Sciatic nerve (tissue), 2 donors: ENCODE measurements around the gene MRPL11. TPM values are rescaled to one million over a fixed set of nuclear protein-coding genes. Genes with fewer than 3 reads are reported as not detected.

Experiments used
- ATAC-seq: fragments of 200-7000 bp; cut with Tn5 transposase; one replicate; pipeline ENCODE4 v1.9.1; 2020; ENCODE audit warnings: mild to moderate bottlenecking, moderate library complexity
- DNase-seq: peaks from one replicate; pipeline ENCODE4 v3.0.0-alpha.2; 2020; ENCODE audit warnings: low spot score
- intact Hi-C: fragments of 100-400 bp; cut with DNase I; formaldehyde crosslinking; loops from one replicate; pipeline ENCODE4 v1.14.2; 2022
- total RNA-seq: library from RNA; stranded (reverse); fragmentation: NEBNext Ultra II Directional; extraction: Animal tissue kit (Norgen Biotek cat#: 25700); gene quantifications from one replicate; pipeline ENCODE4 v1.2.1, GENCODE V29; 2021
- donor health status: DM: no; HTN: no; CAD: no.
- donor health status: DM: no; HTN: no; CAD: no.

The MRPL11 gene
- 25.1 TPM for total RNA-seq

DNA sequence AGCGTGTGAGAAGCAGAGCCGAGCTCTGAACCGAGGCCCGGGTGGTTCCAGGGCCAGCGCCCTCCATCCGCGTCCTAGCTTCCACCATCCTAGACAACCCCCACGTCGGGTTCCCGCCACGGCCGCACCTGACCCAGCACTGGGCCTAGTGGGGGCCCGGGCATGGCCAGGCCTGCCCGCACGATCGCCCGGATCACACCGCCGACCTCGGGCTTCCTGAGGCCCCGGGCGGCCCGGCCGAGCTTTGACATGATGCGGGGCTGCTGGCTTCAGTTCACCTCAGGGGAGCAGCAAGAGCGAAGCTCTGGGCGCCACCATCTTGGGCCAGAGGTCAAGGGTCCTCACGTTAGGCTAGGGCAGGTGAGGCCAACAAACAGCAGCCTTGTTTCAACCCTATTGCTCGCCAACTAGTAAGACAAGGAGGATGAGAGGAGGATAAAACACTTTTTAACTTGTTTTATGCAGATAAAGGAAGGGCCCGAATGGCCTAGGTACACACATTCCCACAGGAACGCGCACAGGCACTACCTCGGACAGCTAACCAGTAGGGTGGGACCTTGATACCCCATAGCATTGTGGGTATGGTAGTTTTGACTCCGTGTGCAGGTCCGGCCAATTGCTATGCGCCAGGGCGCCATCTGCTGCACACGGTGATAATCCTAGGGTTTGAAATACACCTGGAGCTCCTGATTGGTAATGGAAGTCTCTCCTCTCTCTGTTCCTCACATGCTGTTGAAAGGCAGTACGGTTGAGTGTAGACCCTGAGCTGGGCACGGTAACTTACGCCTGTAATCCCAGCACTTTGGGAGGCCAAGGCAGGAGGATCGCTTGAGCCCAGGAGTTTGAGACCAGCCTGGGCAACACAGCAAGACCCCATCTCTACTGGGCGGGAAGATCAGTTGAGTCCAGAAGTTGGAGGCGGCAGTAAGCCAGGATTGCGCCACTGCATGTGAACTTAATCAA, at the start of gene MRPL11:
MRPL11 (minus strand) TSS at position 345 of the 963 bp plus-strand sequence; CDS start at position 251, 94 bp downstream.
- intact Hi-C loops, result loop anchor here (10.0 kb wide), 1 partner anchor 396 kb away; no protein-coding TSS in a partner anchor
- DNase-seq (peak; percentile 90), ATAC-seq (peak; percentile 100)

DNA sequence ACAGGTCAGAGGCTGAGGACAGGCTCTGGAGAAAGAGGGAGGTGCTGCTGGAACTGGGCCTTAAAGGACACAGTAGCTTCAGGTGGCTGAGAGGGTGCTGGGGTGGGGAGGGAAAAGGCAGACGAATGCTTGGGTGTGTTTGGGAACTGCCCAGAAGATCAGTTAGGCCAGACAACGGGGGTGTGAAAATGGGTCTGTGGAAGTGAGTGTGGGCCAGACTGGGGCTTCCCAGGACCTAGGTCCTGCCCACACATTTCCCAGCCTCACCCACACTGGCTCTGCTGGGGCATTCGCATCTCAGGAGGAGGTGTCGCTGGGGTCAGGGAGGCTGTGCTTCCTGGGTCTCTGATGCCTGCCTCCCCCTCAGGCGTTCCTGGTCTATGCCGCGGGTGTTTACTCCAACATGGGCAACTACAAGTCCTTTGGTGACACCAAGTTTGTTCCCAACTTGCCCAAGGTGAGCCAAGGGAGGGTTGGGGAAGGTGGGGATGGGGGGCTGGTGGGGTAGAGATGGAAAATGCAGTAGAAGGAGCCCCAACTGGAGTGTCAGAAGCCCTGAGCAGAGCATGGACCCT, 46.2 kb upstream of the MRPL11 start:
- ATAC-seq (no peak), DNase-seq (no peak)
- intact Hi-C loops, result loop anchor here (5.0 kb wide), 1 partner anchor 753 kb away; no protein-coding TSS in a partner anchor

DNA sequence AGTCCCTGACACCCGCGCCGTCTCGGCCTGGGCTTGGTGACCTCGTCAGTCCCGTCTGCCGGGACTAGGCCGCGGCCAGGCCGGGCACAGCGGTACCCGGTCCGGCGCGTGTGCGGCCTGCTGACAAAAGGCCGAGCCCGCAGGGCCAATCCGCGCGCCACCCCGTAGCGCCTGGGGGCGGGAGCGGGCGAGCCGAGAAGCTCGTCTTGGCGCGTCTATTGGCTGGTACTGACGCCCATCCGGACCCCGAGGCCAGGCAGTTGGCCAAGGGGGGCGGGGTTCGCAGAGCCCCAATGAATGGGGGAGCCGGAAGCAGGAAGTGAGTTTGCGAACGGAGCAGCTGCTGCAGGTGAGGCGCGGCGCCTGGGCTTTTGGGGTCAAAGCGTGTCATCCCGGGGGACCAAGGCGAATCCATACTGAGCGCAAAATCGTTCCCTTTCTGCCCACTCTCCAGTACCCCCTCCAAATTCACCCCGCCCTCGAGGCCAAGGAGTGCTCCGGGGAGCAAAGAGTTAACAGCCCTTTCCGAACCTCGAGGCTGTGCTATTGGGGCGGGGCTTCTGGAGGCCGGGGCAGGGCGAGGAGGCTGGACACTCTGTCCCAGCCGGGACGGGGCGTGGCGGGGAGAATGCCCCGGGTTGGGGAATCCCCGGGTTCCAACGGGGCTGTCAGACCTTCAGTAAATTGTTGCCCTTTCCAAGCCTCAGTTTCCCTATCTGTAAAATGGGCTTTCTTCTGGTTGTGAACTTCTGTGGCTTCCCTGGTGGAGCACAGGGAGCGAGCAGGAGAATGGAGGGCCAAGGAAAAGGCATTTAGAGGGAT, 41.7 kb upstream of the MRPL11 start, which contains the start of gene DPP3:
DPP3 (plus strand) TSS at position 318 of the 822 bp plus-strand sequence. CDS start 1,767 bp downstream, outside the sequence.
- intact Hi-C loops, result no loop called here
- ATAC-seq (peak; percentile 98), DNase-seq (peak; percentile 98)

DNA sequence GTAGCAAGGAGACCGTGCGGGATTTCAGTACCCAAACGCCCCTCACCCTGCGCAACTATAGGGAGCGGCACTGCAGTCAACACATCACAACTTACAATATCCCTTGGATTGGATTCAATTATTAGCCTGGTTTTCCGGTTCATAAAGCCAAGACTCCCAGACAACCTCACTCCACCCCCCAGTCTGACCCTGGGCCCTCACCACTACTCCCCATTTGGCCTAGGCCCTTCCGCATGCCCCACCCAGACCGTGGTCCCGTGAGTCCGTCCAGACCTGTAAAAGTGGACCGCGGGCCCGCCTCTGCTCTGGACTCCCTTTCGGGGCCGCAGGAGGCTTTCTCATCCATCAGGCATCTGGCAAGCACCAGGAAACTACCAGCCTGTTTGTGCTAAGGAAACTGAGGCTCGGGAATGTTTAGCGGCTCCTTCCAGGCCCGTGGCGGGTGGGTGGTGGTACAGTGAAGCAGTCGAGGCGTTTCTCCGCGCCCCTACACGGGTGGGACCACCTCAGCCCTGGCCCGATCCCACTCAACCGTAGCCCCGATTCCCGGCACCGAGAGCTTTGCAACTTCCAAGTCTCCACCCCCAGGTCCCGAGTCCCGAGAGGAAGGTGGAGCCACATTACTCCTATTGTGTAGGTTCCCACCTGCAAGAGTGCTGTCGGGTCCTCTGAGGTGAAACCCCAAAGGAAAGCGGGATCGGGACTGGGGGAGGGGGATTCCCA, 40.9 kb upstream of the MRPL11 start:
- peak; percentile 29 for ATAC-seq
- intact Hi-C loops, result no loop called here
- no peak for DNase-seq

DNA sequence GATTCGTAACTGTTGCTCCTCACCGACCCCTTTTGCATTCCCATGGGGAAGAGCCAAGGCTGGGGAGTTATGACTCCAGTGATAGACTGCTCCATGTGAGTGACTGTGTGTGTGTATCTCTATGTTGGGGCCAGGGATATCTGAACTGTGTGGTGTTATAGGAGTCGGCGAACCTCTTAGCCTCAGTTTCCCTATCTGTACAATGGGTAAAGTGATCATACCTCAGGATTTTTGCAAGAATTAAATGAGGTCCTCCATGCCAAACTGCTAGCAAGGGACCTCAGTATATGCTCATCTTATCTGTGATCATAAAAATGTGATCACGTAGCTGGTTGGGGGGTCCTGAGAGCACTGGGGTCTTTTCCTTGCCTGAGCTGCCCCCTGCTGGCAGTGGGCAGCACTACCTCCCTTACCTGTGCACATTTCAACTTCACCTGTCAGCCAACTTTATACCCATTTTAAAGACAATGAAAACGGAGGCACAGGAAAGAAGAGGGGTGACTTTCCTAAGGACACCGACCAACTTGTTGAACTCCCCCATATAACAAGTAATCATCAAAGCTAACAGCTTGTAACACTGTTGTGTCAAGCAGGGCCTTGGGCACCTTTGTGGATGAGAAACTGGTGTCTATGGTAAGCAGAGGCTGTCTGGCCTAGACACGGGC, 40.2 kb upstream of the MRPL11 start:
- intact Hi-C loops, result no loop called here
- DNase-seq, result no peak
- ATAC-seq, result no peak

DNA sequence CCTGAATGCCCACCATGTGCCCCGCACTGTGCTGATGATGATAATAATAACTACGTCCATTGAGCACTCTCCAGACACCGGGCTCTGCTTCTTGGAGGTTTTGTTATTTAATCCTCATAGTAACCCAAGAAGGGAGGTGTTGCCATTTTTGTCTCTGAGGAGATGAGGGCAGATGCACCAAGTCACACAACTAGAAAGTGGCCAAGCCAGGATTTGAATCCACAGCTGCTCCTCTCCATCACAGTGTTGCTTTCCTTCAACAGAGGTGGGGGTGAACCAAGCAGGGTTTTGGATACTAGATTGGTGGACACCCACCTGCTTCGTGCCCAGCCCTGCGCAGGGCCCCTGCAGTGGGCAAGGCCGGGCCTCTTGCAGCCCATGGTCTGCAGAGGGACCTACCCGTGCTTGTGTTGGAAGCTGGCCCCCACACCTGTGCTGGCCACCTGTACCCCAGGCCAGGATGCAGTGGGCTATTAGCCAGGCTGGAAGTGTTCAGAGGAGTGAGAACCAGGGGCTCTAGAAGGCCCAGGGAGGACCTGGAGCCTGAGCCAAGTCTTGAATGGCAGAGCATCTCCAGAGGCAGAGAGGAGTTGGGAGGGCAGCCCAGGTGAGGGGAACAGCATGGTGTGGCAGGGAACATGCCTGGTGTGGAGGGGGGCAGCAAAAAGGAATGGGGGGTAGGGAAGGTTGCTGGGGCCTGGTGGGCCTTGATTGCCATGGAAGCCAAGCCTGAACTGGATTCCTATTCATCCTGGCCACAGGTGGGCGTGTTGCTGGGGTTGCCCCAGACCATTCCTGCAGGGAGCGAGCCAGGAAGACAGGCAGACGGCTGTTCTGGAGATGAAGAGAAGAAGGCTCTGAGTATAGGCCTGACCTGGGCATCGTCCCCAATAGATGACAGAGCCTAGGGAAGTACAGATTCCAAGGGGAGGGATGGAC, 38.9 kb upstream of the MRPL11 start:
- ATAC-seq (no peak), DNase-seq (no peak)
- intact Hi-C loops, result no loop called here

DNA sequence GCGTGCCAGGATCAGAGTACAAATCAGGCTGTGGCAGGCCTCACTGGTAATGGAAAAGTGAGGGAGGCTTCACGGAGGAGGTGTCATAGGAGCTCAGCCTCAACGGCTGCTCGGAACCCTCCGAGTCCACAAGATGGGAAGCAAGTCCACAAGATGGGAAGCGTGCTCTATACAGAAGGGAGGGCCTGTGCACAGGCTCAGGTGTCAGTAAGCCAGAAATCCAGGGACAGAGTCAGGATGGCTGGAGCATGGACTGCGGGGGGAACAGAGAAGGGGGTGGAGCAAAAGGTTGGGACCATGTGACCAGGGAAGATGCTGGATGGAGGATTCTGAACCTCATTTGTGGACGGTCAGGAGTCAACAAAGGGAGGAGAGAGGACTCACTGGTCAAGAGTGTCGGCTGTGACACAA, 38.2 kb upstream of the MRPL11 start:
- intact Hi-C loops, result no loop called here
- DNase-seq (no peak), ATAC-seq (no peak)

DNA sequence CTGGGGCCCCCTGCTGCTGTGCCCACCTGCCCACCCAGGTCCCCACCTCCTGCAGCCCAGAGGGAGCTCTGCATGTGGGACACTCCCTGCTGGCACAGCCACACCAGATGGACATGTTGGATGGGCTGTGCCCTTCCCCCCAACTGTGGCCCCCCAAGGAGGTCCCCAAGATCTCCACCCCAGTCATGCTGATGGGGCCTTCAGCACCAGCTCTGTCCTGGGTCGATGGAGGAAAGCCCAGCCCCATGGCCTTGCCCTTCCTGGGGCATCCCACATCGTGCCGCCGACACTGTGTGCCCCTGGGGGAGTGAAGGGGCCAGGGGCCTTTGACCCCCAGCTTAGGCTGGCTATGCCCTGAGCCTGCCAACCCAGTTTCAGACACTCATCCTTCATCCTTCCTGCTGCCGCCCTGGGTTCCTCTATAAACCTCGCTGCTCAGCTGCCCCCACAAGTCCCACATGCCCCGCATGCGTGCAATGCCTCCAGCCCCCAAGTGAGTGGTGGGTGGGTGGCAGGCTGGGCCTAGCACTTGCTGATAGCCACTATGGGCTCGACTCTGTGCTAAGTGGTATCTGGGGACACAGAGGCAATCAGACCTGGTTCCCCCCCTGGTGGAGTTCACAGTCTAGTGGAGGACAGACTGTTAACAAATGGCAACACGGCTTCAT, 37.7 kb upstream of the MRPL11 start:
- DNase-seq, result no peak
- ATAC-seq, result no peak
- intact Hi-C loops, result no loop called here

DNA sequence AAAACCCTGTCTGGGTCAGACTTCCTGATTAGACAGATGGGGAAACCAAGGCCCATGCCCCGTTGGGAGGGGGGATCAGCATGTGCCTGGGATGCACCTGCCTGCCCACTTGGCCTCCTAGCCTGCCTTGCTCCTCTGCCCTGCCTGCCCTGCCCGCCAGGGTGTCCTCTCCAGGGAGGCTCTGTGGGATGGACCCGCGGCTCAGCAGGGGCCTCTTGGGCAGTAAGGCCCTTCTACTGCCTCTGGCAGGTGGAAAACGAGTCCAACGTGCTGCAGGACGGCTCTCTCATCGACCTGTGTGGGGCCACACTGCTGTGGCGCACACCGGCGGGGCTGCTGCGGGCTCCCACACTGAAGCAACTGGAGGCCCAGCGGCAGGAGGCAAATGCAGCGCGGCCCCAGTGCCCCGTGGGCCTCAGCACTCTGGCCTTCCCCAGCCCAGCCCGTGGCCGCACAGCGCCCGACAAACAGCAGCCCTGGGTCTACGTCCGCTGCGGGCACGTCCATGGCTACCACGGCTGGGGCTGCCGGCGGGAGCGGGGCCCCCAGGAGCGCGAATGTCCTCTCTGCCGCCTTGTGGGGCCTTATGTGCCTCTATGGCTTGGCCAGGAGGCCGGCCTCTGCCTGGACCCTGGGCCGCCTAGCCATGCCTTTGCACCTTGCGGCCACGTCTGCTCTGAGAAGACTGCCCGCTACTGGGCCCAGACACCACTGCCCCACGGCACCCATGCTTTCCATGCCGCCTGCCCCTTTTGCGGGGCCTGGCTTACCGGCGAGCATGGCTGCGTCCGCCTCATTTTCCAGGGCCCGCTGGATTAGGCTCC, 36.9 kb upstream of the MRPL11 start:
- ATAC-seq (no peak), DNase-seq (no peak)
- intact Hi-C loops, result no loop called here

DNA sequence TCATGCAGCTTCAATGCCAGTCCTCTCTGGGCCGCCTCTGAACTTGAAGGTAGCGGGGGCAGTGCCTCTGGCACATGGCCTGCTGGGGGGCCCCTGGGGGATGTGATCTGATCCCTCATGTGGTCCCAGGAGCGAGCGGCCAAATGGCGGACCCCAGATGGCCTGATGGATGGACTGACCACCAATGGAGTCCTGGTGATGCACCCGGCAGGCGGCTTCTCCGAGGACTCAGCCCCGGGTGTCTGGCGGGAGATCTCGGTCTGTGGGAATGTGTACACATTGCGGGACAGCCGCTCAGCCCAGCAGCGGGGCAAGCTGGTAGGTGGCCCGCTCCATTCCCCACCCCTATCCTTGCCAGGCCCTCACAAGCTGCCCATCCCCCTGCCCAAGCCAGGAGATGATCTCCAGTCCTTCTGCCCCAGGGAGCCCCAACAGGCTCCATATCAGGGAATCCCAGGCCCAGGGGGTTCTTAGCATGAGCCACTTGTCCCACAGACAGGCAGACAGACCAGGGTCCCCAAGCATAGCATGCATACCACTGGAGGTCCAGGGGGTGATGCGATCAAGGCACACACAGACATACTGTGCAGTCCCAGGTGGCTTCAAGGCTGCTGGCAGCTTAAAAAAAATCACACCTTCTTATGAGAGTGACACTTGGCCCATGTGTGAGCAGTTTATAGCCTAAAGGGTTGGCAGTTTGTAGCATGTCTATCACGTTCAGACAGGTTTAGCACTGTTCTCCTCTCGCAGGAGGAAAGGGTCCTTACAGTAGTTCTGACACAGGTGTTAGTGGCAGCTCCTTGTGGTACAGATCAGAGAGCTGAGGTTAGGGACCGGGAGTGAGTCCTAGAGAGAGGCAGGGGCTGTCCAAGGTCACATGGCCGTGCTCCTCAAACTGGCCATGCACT, 35.2 kb upstream of the MRPL11 start:
- intact Hi-C loops, result no loop called here
- ATAC-seq (no peak), DNase-seq (no peak)

DNA sequence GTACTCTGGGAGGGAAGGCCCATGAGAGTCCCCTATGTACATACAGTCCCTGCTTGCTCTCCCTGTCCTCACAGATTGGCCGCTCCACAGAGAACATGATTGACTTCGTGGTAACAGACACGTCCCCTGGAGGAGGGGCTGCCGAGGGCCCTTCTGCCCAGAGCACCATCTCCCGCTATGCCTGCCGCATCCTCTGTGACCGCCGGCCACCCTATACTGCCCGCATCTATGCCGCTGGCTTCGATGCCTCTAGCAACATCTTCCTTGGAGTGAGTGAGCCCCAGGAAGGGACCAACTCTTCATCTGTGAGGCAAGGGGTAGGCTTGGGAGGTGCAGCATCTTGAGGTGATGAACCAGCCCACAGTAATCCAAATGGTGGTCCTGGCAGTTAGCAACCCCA, 34.5 kb upstream of the MRPL11 start:
- DNase-seq (no peak), ATAC-seq (no peak)
- intact Hi-C loops, result no loop called here

DNA sequence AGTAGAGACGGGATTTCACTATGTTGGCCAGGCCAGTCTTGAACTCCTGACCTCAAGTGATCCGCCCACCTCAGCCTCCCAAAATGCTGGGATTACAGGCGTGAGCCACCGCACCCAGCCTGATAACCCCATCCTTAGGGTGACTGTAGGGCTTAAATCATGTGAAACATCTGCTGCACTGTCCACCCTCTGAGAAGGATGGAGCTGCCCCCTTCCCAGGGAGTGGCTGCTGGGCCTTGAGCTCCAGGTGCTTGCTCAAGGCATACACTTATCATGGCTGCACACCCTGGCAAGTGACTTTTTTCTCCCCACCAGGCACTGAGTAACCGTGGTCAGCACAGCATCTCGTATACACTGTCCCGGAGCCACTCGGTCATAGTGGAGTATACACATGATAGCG, 33.4 kb upstream of the MRPL11 start:
- DNase-seq (no peak), ATAC-seq (no peak)
- intact Hi-C loops, result no loop called here

DNA sequence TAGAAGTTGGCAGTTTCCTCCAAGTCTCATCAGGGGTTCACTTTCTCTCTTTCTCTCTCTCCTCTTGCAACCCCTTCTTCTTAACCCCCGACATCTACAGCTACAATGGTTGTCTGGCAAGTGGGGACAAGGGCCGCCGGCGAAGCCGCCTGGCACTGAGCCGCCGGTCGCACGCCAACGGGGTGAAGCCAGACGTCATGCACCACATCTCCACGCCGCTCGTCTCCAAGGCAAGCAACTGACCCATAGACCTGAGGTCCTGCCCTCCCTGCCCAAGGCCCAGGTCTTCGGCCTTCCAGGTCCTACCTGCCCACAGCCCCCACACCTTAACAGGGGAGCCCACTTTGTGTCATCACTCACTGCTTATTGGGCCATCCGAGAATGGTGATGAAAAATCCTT, 32.5 kb upstream of the MRPL11 start:
- DNase-seq (no peak), ATAC-seq (no peak)
- intact Hi-C loops, result no loop called here

DNA sequence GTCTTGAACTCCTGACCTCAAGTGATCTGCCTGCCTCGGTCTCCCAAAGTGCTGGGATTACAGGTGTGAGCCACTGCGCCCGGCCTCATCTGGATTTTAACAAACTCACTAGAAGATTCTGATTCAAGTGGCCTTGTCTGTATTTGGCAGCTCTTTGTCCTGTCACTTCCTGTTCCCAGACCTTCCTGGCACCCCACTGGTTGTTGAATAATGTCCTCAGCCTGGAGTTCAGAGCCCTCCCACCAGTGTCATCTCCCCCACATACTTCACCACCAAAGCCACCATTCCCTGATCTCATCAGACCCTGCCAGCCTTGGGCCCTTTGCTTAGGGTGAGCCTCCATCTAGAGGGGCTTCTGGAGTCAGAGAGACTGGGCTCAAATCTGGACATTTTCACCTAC, 31.4 kb upstream of the MRPL11 start:
- intact Hi-C loops, result no loop called here

DNA sequence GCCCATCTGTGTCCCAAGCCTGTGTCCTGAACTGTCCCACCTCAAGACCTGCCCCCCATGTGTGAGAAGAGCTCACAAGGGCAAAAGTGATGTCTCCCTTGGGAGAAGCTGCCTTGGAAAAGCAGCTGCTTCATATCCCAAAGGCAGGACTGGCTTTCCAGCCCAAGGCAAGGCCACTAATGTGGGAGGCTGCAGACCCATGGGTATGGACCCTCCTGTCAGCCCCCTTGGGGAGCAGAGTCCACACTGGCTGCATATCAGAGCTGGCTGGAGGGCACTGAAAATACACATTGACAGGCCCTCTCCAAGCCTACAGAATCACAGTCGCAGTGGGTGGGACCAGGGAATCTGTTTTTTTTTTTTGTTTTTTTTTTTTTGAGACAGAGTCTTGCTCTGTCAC, 30.8 kb upstream of the MRPL11 start:
- intact Hi-C loops, result no loop called here
- ATAC-seq, result no peak

More for the DNA sequence above, 31.4 kb upstream of the MRPL11 start:
- ATAC-seq (no peak), DNase-seq (no peak)

More for the DNA sequence above, 30.8 kb upstream of the MRPL11 start:
- no peak for DNase-seq
